Thyroid gland (tissue), 4 donors: Measurements from ENCODE around the gene SAA4.
"Not testable (repeated sequence)": the region's sequence is repeated elsewhere in the genome, so short reads cannot be mapped to it uniquely, and the experiment has no call there.

Experiments used
- CTCF ChIP-seq, 6 experiments: fragments of 200-600 bp in 3 of 6; fragments of 450-650 bp in 3 of 6; sonication (generic) in 3 of 6; IDR thresholded peaks; one replicate each; pipeline ENCODE4 v1.5.1; 2016 to 2019; ENCODE audit warnings: antibody characterized with exemption in 6 of 6, mild to moderate bottlenecking in 2 of 6, inconsistent platforms in 1 of 6, moderate library complexity in 1 of 6
- POLR2A ChIP-seq, 2 donors: fragments of 450-650 bp; IDR thresholded peaks; one replicate each; pipeline ENCODE4 v1.6.1; 2017; ENCODE audit warnings: antibody characterized with exemption in 2 of 2, mild to moderate bottlenecking in 2 of 2, moderate library complexity in 1 of 2

- TF ChIP-seq CTCF, POLR2A (IDR thresholded peaks at IDR 0.05): not testable (repeated sequence)
Measured at GRCh38 chr11:18262681-18263350, 26.2 kb upstream of the SAA4 start.
